ENCODE measurements around the gene USP7.
A peak's percentile ranks its signal among the peaks of the same experiment; 100 is the strongest.
"Not testable (repeated sequence)": the region's sequence is repeated elsewhere in the genome, so short reads cannot be mapped to it uniquely, and the experiment has no call there.

USP7 gene

GRCh38 chr16:8963821-8964441, at the start of gene USP7:
Gene USP7, minus strand, starts transcription at chr16:8963906. Its CDS starts 621 bp downstream, at chr16:8963285.
- peak; percentile 44 for DNase-seq (ENCODE audit: low read depth)

- DNase-seq (ENCODE audit: low read depth), result no peak
Observed at GRCh38 chr16:9013508-9013864, 49.8 kb upstream of the USP7 start.

- DNase-seq (ENCODE audit: low read depth), result no peak
Observed at GRCh38 chr16:9012848-9013507, 49.3 kb upstream of the USP7 start.

DNA sequence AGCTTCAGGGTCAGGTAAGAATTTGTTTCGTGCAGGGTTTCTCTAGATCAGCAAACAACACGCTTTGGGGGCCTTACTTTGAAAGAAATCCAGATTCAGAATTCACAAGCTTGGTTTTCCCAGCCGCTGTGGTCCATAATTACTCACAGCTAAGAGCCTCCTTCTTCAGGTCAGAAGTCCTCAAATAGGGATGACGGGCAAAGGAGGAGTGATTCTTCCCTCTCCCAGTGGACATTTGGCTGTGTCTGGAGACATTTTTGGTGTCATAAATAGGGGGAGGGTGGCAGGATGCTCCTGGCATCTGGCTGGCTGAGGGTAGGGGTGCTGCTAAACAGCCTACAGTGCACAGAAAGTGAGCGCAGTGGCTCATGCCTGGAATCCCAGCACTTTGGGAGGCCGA, 48.6 kb upstream of the USP7 start:
- DNase-seq (ENCODE audit: low read depth), result no peak

- DNase-seq (ENCODE audit: low read depth), result no peak
Observed at GRCh38 chr16:9008601-9009260, 45.0 kb upstream of the USP7 start.

DNA sequence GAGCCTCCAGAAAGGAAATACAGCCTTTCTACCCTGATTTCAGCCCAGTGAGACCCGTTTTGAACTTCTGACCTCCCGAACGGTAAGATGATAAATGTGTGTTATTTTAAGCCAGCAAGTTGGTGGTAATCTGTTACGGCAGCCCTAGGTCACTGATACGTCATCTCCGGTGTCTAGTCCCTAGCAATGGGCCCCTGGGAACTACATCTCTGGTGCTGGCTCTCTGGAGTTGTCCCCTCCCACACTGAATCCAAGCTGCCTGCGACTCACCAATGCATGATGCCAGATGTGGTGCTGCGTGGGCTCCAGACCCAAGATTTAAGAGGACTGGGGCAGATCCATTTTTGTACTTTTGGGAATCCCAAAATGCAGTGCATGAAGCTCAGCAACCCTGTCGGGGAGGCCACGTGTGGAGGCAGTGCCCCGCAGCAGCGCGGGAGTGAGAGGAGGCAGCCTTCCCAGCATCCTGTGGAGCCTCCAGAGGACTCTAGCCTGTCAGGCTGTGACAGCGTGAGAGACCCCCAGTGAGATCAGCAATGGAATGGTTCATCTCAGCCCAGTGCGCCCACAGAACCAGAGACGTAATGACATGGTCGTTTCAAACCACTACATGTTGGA, 43.6 kb upstream of the USP7 start:
- DNase-seq (ENCODE audit: low read depth), result no peak

GRCh38 chr16:9004183-9004582, 40.5 kb upstream of the USP7 start:
- DNase-seq (ENCODE audit: low read depth), result no peak

DNA sequence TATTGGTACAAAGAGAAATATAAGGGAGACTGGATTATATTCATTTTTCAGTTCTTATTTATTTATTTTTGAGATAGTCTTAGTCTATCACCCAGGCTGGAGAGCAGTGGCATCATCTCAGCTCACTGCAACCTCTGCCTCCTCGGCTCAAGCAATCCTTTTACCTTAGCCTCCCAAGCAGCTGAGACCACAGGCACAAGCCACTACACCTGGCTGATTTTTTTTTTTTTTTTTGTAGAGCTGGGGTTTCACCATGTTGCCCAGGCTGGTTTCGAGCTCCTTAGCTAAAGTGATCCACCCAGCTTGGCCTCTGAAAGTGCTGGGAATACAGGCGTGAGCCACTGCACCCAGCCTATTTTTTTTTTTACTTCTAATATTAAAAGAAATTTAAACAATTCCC, 40.1 kb upstream of the USP7 start:
- no peak for DNase-seq (ENCODE audit: low read depth)

DNA sequence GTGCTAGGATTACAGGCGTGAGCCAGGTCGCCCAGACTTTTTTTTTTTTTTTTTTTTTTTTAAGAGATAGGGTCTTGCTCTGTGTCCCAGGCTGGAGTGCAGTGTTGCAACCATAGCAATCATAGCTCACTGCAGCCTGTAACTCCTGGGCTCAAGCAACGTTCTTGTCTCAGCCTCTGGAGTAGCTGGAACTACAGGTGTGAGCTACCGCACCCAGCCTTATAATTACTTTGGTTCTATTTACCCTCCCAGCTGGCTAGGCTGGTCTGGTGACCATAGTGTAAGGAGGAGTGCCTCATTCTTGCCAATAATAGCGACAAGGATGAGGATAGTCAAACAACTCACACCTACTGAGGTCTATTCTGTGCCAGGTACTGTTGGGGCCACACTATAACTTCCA, 39.6 kb upstream of the USP7 start:
- no peak for DNase-seq (ENCODE audit: low read depth)

- no peak for DNase-seq (ENCODE audit: low read depth)
Observed at GRCh38 chr16:9002042-9002441, 38.3 kb upstream of the USP7 start.

DNA sequence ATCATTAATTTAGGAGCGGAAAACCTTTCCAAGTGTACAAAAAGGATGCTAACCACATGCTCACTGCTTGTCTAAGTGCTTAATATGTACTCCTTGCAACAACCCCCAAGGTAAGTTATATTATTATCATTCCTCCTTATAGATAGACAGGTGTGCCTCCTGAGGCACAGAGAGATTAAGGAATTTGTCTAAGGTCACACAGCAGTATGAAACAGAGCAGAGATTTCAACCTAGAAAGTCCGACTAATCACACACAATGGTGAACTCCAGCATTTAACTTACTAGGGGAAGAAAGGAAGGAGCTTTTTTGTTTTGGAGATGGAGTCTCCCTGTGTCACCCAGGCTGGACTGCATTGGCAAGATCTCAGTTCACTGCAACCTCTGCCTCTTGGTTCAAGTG, 37.0 kb upstream of the USP7 start:
- no peak for DNase-seq (ENCODE audit: low read depth)

- DNase-seq (ENCODE audit: low read depth), result no peak
Observed at GRCh38 chr16:8999800-9000199, 36.1 kb upstream of the USP7 start.

DNA sequence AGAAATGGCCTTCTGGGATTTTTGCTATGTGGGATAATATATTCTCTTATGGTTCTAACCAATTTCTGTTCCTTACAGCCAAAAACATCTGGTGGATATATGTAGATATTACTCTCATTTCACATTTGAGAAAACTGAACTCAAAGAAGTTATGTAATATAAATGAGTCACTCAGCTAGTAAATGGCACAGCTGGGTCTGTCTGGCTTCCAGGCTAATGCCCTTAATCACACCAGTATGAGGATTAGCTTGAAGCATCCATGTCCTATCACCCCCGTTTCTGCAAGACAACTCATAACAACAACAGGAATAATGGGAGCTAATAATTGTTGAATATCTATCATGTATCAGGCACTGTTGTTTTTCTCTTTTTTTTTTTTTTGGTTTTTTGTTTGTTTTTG, 34.4 kb upstream of the USP7 start:
- DNase-seq (ENCODE audit: low read depth), result peak; percentile 54

DNA sequence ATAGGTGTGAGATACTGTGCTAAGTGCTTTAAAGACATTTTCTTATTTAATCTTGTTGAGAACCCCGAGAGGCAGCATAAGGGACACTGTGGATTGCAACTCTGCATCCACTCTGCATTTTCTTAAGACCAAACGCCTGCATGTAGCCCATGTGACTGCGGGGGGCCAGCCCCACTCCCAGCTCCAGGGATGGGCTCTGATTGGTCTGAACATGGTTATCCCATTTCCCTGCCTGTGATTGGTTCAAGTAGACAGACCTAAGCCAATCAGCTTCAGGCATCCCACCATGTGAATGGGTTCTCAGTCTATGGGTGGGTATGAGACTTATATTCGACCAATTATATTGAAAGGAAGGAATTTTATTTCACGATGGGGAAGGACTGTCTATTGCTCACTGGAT, 33.2 kb upstream of the USP7 start:
- no peak for DNase-seq (ENCODE audit: low read depth)

DNA sequence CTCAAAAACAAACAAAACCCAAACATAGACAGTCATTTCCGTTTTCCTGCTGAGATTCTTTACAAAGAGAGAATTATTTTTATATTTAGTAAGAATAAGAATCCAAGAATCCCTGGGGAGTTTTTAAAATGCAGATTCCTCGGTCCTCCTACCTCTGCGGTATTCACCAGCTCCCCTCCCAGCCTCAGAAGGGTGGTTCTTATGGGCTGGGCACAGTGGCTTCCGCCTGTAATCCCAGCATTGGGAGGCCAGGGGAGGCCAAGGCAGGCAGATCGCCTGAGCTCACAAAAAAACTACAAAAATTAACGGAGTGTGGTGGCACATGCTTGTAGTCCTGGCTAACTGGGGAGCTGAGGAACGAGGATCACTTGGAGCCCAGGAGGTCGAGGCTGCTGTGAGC, 26.7 kb upstream of the USP7 start:
- DNase-seq (ENCODE audit: low read depth), result no peak

- DNase-seq (ENCODE audit: low read depth), result no peak
Observed at GRCh38 chr16:8989099-8989878, 25.6 kb upstream of the USP7 start.

DNA sequence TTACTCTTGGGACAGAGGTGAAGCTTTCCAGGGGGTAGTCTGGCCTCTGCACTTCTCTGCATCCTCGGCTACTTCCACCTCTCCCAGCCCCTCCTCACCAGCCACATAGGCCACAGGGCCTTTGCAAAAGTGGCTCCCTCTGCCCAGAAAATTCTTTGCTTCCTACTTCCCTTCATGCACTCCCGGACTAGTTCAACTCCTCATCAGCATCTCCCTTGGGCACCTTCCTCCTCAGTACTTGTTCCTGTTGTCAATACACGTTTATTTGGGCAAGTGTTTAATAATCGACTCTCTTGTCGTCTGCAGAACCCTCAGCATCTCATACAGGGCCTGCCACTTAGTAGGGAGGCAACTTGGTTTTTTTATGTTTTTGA, 23.1 kb upstream of the USP7 start:
- DNase-seq (ENCODE audit: low read depth), result no peak

- no peak for DNase-seq (ENCODE audit: low read depth)
Observed at GRCh38 chr16:8986111-8986510, 22.4 kb upstream of the USP7 start.

GRCh38 chr16:8982816-8983215, 19.1 kb upstream of the USP7 start:
- DNase-seq (ENCODE audit: low read depth), result no peak

DNA sequence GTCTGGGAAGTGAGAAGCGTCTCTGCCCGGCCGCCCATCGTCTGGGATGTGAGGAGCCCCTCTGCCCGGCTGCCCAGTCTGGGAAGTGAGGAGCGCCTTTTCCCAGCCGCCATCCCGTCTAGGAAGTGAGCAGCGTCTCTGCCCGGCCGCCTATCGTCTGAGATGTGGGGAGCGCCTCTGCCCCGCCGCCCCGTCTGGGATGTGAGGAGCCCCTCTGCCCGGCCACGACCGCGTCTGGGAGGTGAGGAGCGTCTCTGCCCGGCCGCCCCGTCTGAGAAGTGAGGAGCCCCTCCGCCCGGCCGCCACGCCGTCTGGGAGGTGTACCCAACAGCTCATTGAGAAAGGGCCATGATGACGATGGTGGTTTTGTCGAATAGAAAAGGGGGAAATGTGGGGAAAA, 18.2 kb upstream of the USP7 start:
- not testable (repeated sequence) for DNase-seq (ENCODE audit: low read depth)

GRCh38 chr16:8976189-8976588, 12.5 kb upstream of the USP7 start:
- DNase-seq (ENCODE audit: low read depth), result not testable (repeated sequence)

DNA sequence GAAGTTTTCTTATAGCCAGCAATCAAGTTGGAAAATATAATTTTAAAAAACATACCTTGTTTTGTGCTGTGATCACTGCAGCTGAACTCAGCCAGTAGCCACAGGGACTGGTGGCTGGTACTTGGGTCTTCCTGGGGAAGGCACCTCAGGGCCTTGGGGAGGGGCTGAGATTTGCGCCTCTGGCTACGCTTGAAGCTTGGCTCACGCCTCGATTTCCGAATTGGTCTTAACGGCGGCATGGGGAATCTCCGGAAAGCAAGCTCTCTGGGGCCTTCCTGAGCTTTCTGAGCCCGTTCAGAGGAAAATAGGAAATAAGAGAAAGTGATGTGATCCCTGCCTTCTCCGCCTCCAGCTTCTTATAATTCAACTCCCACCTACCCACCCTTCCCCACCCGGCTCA, 11.3 kb upstream of the USP7 start:
- DNase-seq (ENCODE audit: low read depth), result no peak

Measured in HS-5 (cell line).